IMR-90 (cell line): ENCODE data around the gene LTB4R. TPM values are rescaled to one million over a fixed set of nuclear protein-coding genes. Genes with fewer than 3 reads are reported as not detected.

Experiments used
- ATAC-seq: fragments of 200-7000 bp; cut with Tn5 transposase; 2 replicates; pipeline ENCODE4 v1.9.1; 2020; ENCODE audit warnings: low read depth, mild to moderate bottlenecking, moderate library complexity
- BruUV-seq: library from RNA; stranded (reverse); fragments of 400-500 nt; replicated peaks from 2 replicates; lab custom pipeline; 2021; lab: Mats Ljungman, UMichigan
- CTCF ChIA-PET: fragments of 300-600 bp; formaldehyde crosslinking; extraction: SDS; loops from one replicate; lab custom pipeline; 2021; ENCODE audit warnings: antibody characterized with exemption; lab: Yijun Ruan, JAX
- POLR2A ChIA-PET: fragments of 300-600 bp; sonication (Branson Sonifier 250); formaldehyde crosslinking; loops from one replicate; lab custom pipeline; 2022; ENCODE audit warnings: antibody characterized with exemption; ENCODE audit not compliant: unreplicated experiment; lab: Charles Lee
- DNase-seq: peaks from one replicate; pipeline ENCODE4 v3.0.0; 2013
- H2AFZ ChIP-seq: replicated peaks from 2 replicates; pipeline ENCODE3; 2013; ENCODE audit warnings: low read length, mild to moderate bottlenecking; ENCODE audit not compliant: poor library complexity
- H2AK5ac ChIP-seq: 2 replicates; pipeline ENCODE4 v1.6.1; 2013; ENCODE audit warnings: low read depth, low read length, inconsistent platforms
- H2AK9ac ChIP-seq: replicated peaks from 2 replicates; pipeline ENCODE3; 2013; ENCODE audit warnings: mild to moderate bottlenecking, low read depth, low read length, moderate library complexity; ENCODE audit not compliant: poor library complexity
- H2BK120ac ChIP-seq: 2 replicates; pipeline ENCODE4 v1.6.1; 2013; ENCODE audit warnings: low read depth, low read length, inconsistent platforms
- H2BK15ac ChIP-seq: 3 replicates; pipeline ENCODE4 v1.6.1; 2013; ENCODE audit warnings: low read depth, low read length, inconsistent platforms
- H2BK20ac ChIP-seq: 2 replicates; pipeline ENCODE4 v1.6.1; 2013; ENCODE audit warnings: low read depth, mild to moderate bottlenecking, inconsistent platforms, low read length, moderate library complexity
- H2BK5ac ChIP-seq: 2 replicates; pipeline ENCODE4 v1.6.1; 2013; ENCODE audit warnings: mild to moderate bottlenecking, low read depth, low read length, inconsistent platforms; ENCODE audit not compliant: poor library complexity, severe bottlenecking
- H3K14ac ChIP-seq: replicated peaks from 2 replicates; pipeline ENCODE4 v1.6.1; 2013; ENCODE audit warnings: low read depth, low read length, inconsistent platforms
- H3K18ac ChIP-seq: 2 replicates; pipeline ENCODE4 v1.6.1; 2013; ENCODE audit warnings: low read depth, low read length, control low read depth
- H3K23ac ChIP-seq: 2 replicates; pipeline ENCODE4 v1.6.1; 2013; ENCODE audit warnings: low read depth, low read length, inconsistent platforms
- H3K27ac ChIP-seq: 2 replicates; pipeline ENCODE4 v1.5.1; 2013; ENCODE audit warnings: mild to moderate bottlenecking, control low read depth, low read length; ENCODE audit not compliant: insufficient read depth
- H3K27me3 ChIP-seq: 2 replicates; pipeline ENCODE4 v1.6.1; 2013; ENCODE audit warnings: low read length; ENCODE audit not compliant: control insufficient read depth, insufficient read depth
- H3K36me3 ChIP-seq: 2 replicates; pipeline ENCODE4 v1.6.1; 2013; ENCODE audit warnings: low read length, mixed read lengths; ENCODE audit not compliant: control insufficient read depth, insufficient read depth
- H3K4ac ChIP-seq: 2 replicates; pipeline ENCODE4 v1.6.1; 2013; ENCODE audit warnings: low read depth, low read length, inconsistent platforms
- H3K4me1 ChIP-seq: 2 replicates; pipeline ENCODE4 v1.6.1; 2013; ENCODE audit warnings: low read length, mixed read lengths; ENCODE audit not compliant: control insufficient read depth, insufficient read depth
- H3K4me2 ChIP-seq: 2 replicates; pipeline ENCODE4 v1.6.1; 2013; ENCODE audit warnings: low read depth, mild to moderate bottlenecking, control low read depth, low read length, moderate library complexity
- H3K4me3 ChIP-seq: 2 replicates; pipeline ENCODE4 v1.5.1; 2013; ENCODE audit warnings: low read depth, mild to moderate bottlenecking, control low read depth, low read length, moderate library complexity; ENCODE audit not compliant: insufficient read depth
- H3K56ac ChIP-seq: 2 replicates; pipeline ENCODE4 v1.6.1; 2013; ENCODE audit warnings: low read length, inconsistent platforms; ENCODE audit not compliant: insufficient read depth; ENCODE audit errors: extremely low read depth
- H3K79me1 ChIP-seq, 2 experiments: 2 replicates each; pipeline ENCODE4 v1.6.1; 2013; ENCODE audit warnings: low read length in 2 of 2, inconsistent platforms in 1 of 2, low read depth in 1 of 2
- H3K9ac ChIP-seq: 2 replicates; pipeline ENCODE4 v1.6.1; 2013; ENCODE audit warnings: low read depth, low read length, control low read depth
- H3K9me1 ChIP-seq: 2 replicates; pipeline ENCODE4 v1.6.1; 2013; ENCODE audit warnings: low read length, inconsistent platforms; ENCODE audit not compliant: insufficient read depth
- H3K9me3 ChIP-seq: 2 replicates; pipeline ENCODE4 v1.6.1; 2013; ENCODE audit warnings: low read length; ENCODE audit not compliant: control insufficient read depth, insufficient read depth
- H4K20me1 ChIP-seq: 2 replicates; pipeline ENCODE4 v1.6.1; 2013; ENCODE audit warnings: low read length, inconsistent platforms; ENCODE audit not compliant: insufficient read depth
- H4K5ac ChIP-seq: 2 replicates; pipeline ENCODE4 v1.6.1; 2013; ENCODE audit warnings: mild to moderate bottlenecking, low read depth, low read length, control low read depth
- H4K8ac ChIP-seq, 2 experiments: 2 replicates each; pipeline ENCODE4 v1.6.1; 2013; ENCODE audit warnings: low read depth in 2 of 2, low read length in 2 of 2, control low read depth in 1 of 2, inconsistent platforms in 1 of 2
- H4K91ac ChIP-seq: 2 replicates; pipeline ENCODE4 v1.6.1; 2013; ENCODE audit warnings: low read depth, low read length, inconsistent platforms; ENCODE audit not compliant: insufficient read depth
- BHLHE40 ChIP-seq: fragments of 150-350 bp; IDR thresholded peaks from 2 replicates; pipeline ENCODE4 v1.6.1; 2016; ENCODE audit warnings: mild to moderate bottlenecking, low read depth, low read length
- CEBPB ChIP-seq: IDR thresholded peaks from 2 replicates; pipeline ENCODE4 v1.6.1; 2012; ENCODE audit warnings: low read depth, low read length, improper control_type of control experiment
- CHD1 ChIP-seq: IDR thresholded peaks from 2 replicates; pipeline ENCODE4 v1.6.1; 2012; ENCODE audit warnings: low read depth, low read length, improper control_type of control experiment
- FOS ChIP-seq: fragments of 150-350 bp; IDR thresholded peaks from 2 replicates; pipeline ENCODE4 v1.6.1; 2016; ENCODE audit warnings: low read depth, low read length
- MAFK ChIP-seq: IDR thresholded peaks from 2 replicates; pipeline ENCODE4 v1.6.1; 2012; ENCODE audit warnings: low read depth, low read length, improper control_type of control experiment
- MAZ ChIP-seq: IDR thresholded peaks from 2 replicates; pipeline ENCODE4 v1.6.1; 2012; ENCODE audit warnings: low read depth, mild to moderate bottlenecking, low read length, improper control_type of control experiment, moderate library complexity, borderline replicate concordance
- MXI1 ChIP-seq: IDR thresholded peaks from 2 replicates; pipeline ENCODE4 v1.6.1; 2012; ENCODE audit warnings: low read depth, mild to moderate bottlenecking, low read length, moderate library complexity, borderline replicate concordance
- NFE2L2 ChIP-seq: fragments of 150-350 bp; IDR thresholded peaks from 2 replicates; pipeline ENCODE4 v1.6.1; 2016; ENCODE audit warnings: low read depth, mild to moderate bottlenecking, low read length
- POLR2A ChIP-seq: IDR thresholded peaks from 2 replicates; pipeline ENCODE4 v1.6.1; 2012; ENCODE audit warnings: mild to moderate bottlenecking, low read depth, low read length
- RAD21 ChIP-seq: IDR thresholded peaks from 2 replicates; pipeline ENCODE4 v1.6.1; 2012; ENCODE audit warnings: low read length, improper control_type of control experiment
- RCOR1 ChIP-seq: IDR thresholded peaks from 2 replicates; pipeline ENCODE4 v1.6.1; 2012; ENCODE audit warnings: mild to moderate bottlenecking, low read length, improper control_type of control experiment; ENCODE audit not compliant: insufficient replicate concordance
- RFX5 ChIP-seq: IDR thresholded peaks from 2 replicates; pipeline ENCODE4 v1.8.0; 2012; ENCODE audit warnings: low read depth, mild to moderate bottlenecking, low read length, moderate library complexity
- SMC3 ChIP-seq: fragments of 150-350 bp; IDR thresholded peaks from 2 replicates; pipeline ENCODE4 v1.6.1; 2016; ENCODE audit warnings: low read depth, mild to moderate bottlenecking, antibody characterized with exemption, low read length, moderate library complexity
- WGBS, 2 experiments: methylation state at CpG; one replicate each; pipeline versions ENCODE4 v1.1.5 to v1.1.7; 2013; ENCODE audit warnings: missing lambda C conversion rate in 2 of 2; ENCODE audit not compliant: insufficient read length in 1 of 2; ENCODE audit errors: extremely low coverage in 2 of 2; 5-methylcytosine and 5-hydroxymethylcytosine counted together
- dilution Hi-C: fragments of 300-500 bp; cut with HindIII; formaldehyde crosslinking; loops from one replicate; pipeline ENCODE4 v1.14.3; 2018; ENCODE audit warnings: low sequenced_read_pairs; ENCODE audit not compliant: unreplicated experiment
- in situ Hi-C: fragments of 300-500 bp; cut with MboI; formaldehyde crosslinking; loops from 3 replicates; pipeline ENCODE4 v1.14.3; 2019; ENCODE audit warnings: low sequenced_read_pairs, inconsistent platforms, mixed read lengths
- intact Hi-C: fragments of 100-400 bp; cut with micrococcal nuclease; formaldehyde crosslinking; loops from 2 replicates; pipeline ENCODE4 v1.10.0; 2022
- polyA plus RNA-seq, 3 experiments: library from polyadenylated mRNA; depleted of rRNA; stranded (reverse); fragments of >200 nt; gene quantifications; 2 replicates each; pipeline ENCODE4 v1.2.3, GENCODE V29; 2012; ENCODE audit warnings: low replicate concordance in 1 of 3
- total RNA-seq: library from RNA; depleted of rRNA; stranded (reverse); fragments of >200 nt; gene quantifications from 2 replicates; pipeline ENCODE4 v1.2.3, GENCODE V29; 2012
- TF ChIP-seq, protein P1 (sequence below): conservative IDR thresholded peaks from 2 replicates; pipeline ENCODE4 v1.5.1; 2012; ENCODE audit warnings: mild to moderate bottlenecking, low read depth, low read length, improper control_type of control experiment
- TF ChIP-seq, protein P2 (sequence below): fragments of 150-350 bp; IDR thresholded peaks from 2 replicates; pipeline ENCODE4 v1.6.1; 2017; ENCODE audit warnings: mild to moderate bottlenecking, antibody characterized with exemption, low read length, low read depth
- TF ChIP-seq, protein P3 (sequence below): fragments of 150-350 bp; IDR thresholded peaks from 2 replicates; pipeline ENCODE4 v1.6.1; 2016; ENCODE audit warnings: low read depth, mild to moderate bottlenecking, low read length, moderate library complexity, borderline replicate concordance

LTB4R gene
- total and polyA plus RNA-seq, 2 of the 4 experiments (the other 2 are of a cell fraction): 0.18 to 2.3 TPM

DNA sequence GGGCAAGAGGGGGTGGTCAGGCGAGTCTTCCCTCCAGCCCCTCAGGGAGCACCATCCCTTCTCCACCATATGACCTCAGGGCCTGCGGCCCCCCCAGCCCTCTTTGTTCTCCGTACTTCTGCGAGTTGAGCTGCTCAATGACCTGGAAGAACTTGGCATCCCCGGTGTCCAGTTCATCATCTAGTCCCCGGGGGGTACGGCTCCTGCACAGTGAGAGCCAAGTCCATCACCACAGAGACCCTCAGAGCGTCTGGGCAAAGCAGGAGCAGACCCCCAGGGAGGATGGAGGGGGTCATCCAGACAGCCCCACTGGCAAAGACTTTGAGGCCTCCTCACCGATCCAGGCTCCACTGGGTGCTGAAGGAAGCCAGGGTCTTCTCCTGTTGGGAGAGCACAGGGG, 14.7 kb downstream of the LTB4R start:
- Histone ChIP-seq H2BK15ac (no peak overlapping the region), H3K4me3 (no peak overlapping the region), H3K79me1 (no peaks in the 10 kb centered on the region), H3K9me3 (no peaks in the 10 kb centered on the region), H3K27me3 (peaks cover 37% of the 10 kb centered on the region), H3K4ac (no peak overlapping the region), H3K18ac (no peak overlapping the region), H3K4me1 (no peaks in the 10 kb centered on the region), H4K91ac (no peak overlapping the region), H4K5ac (no peak overlapping the region), H3K56ac (no peak overlapping the region), H4K8ac (no peak overlapping the region), H3K9ac (no peak overlapping the region), H2BK20ac (no peak overlapping the region), H3K27ac (no peak overlapping the region), H2AK9ac (no peak overlapping the region), H3K23ac (no peak overlapping the region), H3K14ac (no peak overlapping the region), H4K20me1 (no peaks in the 10 kb centered on the region), H3K9me1 (no peaks in the 10 kb centered on the region; the same call in 1 of the 2 replicates), H3K4me2 (no peak overlapping the region), H2AK5ac (no peak overlapping the region), H3K36me3 (no peaks in the 10 kb centered on the region), H2BK120ac (no peak overlapping the region), H2AFZ (no peak overlapping the region), H2BK5ac (no peak overlapping the region)
- no peak for ATAC-seq
- intact Hi-C loops (no loop called here), in situ Hi-C loops (no loop called here), dilution Hi-C loops (no loop called here)
- no peak for DNase-seq
- POLR2A ChIA-PET: interaction anchor here (0.7 kb wide), 1 partner anchor 106 kb away, joined by 3 read pairs; no protein-coding TSS in a partner anchor
- BruUV-seq: no TSS peak
- WGBS, 2 experiments: 60% methylated on average over 2 of the region's 9 CpGs; no CpG with 5 or more reads in 1 of the 2 experiments
- TF ChIP-seq RCOR1 (no peak), POLR2A (no peak), RAD21 (no peak), MXI1 (no peak), SMC3 (no peak), CHD1 (no peak), NFE2L2 (no peak), MAFK (no peak), RFX5 (no peak), BHLHE40 (no peak), CEBPB (no peak), MAZ (no peak), FOS (no peak)
- TF ChIP-seq, protein P1, sequence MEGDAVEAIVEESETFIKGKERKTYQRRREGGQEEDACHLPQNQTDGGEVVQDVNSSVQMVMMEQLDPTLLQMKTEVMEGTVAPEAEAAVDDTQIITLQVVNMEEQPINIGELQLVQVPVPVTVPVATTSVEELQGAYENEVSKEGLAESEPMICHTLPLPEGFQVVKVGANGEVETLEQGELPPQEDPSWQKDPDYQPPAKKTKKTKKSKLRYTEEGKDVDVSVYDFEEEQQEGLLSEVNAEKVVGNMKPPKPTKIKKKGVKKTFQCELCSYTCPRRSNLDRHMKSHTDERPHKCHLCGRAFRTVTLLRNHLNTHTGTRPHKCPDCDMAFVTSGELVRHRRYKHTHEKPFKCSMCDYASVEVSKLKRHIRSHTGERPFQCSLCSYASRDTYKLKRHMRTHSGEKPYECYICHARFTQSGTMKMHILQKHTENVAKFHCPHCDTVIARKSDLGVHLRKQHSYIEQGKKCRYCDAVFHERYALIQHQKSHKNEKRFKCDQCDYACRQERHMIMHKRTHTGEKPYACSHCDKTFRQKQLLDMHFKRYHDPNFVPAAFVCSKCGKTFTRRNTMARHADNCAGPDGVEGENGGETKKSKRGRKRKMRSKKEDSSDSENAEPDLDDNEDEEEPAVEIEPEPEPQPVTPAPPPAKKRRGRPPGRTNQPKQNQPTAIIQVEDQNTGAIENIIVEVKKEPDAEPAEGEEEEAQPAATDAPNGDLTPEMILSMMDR: no peak
- TF ChIP-seq, protein P2, sequence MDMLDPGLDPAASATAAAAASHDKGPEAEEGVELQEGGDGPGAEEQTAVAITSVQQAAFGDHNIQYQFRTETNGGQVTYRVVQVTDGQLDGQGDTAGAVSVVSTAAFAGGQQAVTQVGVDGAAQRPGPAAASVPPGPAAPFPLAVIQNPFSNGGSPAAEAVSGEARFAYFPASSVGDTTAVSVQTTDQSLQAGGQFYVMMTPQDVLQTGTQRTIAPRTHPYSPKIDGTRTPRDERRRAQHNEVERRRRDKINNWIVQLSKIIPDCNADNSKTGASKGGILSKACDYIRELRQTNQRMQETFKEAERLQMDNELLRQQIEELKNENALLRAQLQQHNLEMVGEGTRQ: no peak
- TF ChIP-seq, protein P3, sequence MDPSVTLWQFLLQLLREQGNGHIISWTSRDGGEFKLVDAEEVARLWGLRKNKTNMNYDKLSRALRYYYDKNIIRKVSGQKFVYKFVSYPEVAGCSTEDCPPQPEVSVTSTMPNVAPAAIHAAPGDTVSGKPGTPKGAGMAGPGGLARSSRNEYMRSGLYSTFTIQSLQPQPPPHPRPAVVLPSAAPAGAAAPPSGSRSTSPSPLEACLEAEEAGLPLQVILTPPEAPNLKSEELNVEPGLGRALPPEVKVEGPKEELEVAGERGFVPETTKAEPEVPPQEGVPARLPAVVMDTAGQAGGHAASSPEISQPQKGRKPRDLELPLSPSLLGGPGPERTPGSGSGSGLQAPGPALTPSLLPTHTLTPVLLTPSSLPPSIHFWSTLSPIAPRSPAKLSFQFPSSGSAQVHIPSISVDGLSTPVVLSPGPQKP: no peak
- CTCF ChIA-PET: interaction anchor here (0.6 kb wide), 1 partner anchor 20 kb away, joined by 4 read pairs; no protein-coding TSS in a partner anchor
